Loucy (cell line): ENCODE data around the gene ADD2.

ENCODE experiments used
- H2AFZ ChIP-seq: fragments of 200-600 bp; sonication (generic); 2 replicates; pipeline ENCODE4 v1.6.0; 2016; ENCODE audit warnings: antibody characterized with exemption, mild to moderate bottlenecking, low read length, moderate library complexity
- H3F3A ChIP-seq: fragments of 200-600 bp; 2 replicates; pipeline ENCODE4 v1.6.0; 2016; ENCODE audit warnings: antibody characterized with exemption, low read depth, mild to moderate bottlenecking
- H3K27me3 ChIP-seq: fragments of 200-600 bp; sonication (generic); 2 replicates; pipeline ENCODE4 v1.6.1; 2014; ENCODE audit warnings: low read length, mild to moderate bottlenecking; ENCODE audit not compliant: insufficient read depth, poor library complexity, severe bottlenecking
- H3K36me3 ChIP-seq: fragments of 200-600 bp; sonication (generic); 2 replicates; pipeline ENCODE4 v1.6.1; 2016; ENCODE audit warnings: low read length; ENCODE audit not compliant: insufficient read depth
- H3K4me1 ChIP-seq: fragments of 200-600 bp; sonication (generic); 2 replicates; pipeline ENCODE4 v1.5.1; 2014; ENCODE audit warnings: low read length, mild to moderate bottlenecking; ENCODE audit not compliant: insufficient read depth, poor library complexity, severe bottlenecking
- H3K4me2 ChIP-seq: fragments of 200-600 bp; sonication (generic); 2 replicates; pipeline ENCODE4 v1.6.0; 2014; ENCODE audit warnings: antibody characterized with exemption, low read length, low read depth, mild to moderate bottlenecking; ENCODE audit not compliant: poor library complexity, severe bottlenecking
- H3K4me3 ChIP-seq: fragments of 200-600 bp; sonication (generic); 2 replicates; pipeline ENCODE4 v1.5.1; 2014; ENCODE audit warnings: low read length, mild to moderate bottlenecking, mixed read lengths; ENCODE audit not compliant: poor library complexity, severe bottlenecking
- H3K79me2 ChIP-seq: fragments of 200-600 bp; sonication (generic); 2 replicates; pipeline ENCODE4 v1.6.1; 2014; ENCODE audit warnings: low read length; ENCODE audit not compliant: insufficient read depth
- H3K9ac ChIP-seq: fragments of 200-600 bp; sonication (generic); 2 replicates; pipeline ENCODE4 v1.6.0; 2014; ENCODE audit warnings: mild to moderate bottlenecking, low read depth, low read length, moderate library complexity; ENCODE audit not compliant: poor library complexity, severe bottlenecking
- H3K9me2 ChIP-seq: fragments of 200-600 bp; sonication (generic); replicated peaks from 2 replicates; pipeline ENCODE4 v1.6.1; 2016; ENCODE audit warnings: low read depth, low read length, mixed read lengths
- H3K9me3 ChIP-seq: fragments of 200-600 bp; sonication (generic); 2 replicates; pipeline ENCODE4 v1.6.1; 2014; ENCODE audit warnings: mild to moderate bottlenecking, antibody characterized with exemption, low read length, low read depth; ENCODE audit not compliant: insufficient read depth
- H4K20me1 ChIP-seq: fragments of 200-600 bp; sonication (generic); 2 replicates; pipeline ENCODE4 v1.6.0; 2014; ENCODE audit warnings: antibody characterized with exemption, low read length, mild to moderate bottlenecking; ENCODE audit not compliant: insufficient read depth, poor library complexity, severe bottlenecking
- EZH2phosphoT487 ChIP-seq: fragments of 200-600 bp; IDR thresholded peaks from 2 replicates; pipeline ENCODE4 v1.6.1; 2018; ENCODE audit warnings: antibody characterized with exemption, mild to moderate bottlenecking, moderate library complexity, borderline replicate concordance
- TF ChIP-seq, protein P1 (sequence below): fragments of 200-600 bp; sonication (generic); conservative IDR thresholded peaks from 2 replicates; pipeline ENCODE4 v1.5.1; 2014; ENCODE audit warnings: mild to moderate bottlenecking, antibody characterized with exemption, low read length

The ADD2 gene

GRCh38 chr2:70615222-70615621 is 152.8 kb downstream of the ADD2 start:
- no peaks in the 10 kb centered on the region for H3K27me3 ChIP-seq
- H3K4me3 ChIP-seq, result no peak overlapping the region
- H3K9me3 ChIP-seq, result no peaks in the 10 kb centered on the region
- H3K36me3 ChIP-seq, result no peaks in the 10 kb centered on the region
- H3K79me2 ChIP-seq, result no peaks in the 10 kb centered on the region
- no peak overlapping the region for H3K4me2 ChIP-seq
- H2AFZ ChIP-seq, result peak overlapping the region; percentile 37; the same call in 1 of the 2 replicates
- H3F3A ChIP-seq, result no peaks in the 10 kb centered on the region
- no peak for TF ChIP-seq EZH2phosphoT487
- TF ChIP-seq, protein P1, sequence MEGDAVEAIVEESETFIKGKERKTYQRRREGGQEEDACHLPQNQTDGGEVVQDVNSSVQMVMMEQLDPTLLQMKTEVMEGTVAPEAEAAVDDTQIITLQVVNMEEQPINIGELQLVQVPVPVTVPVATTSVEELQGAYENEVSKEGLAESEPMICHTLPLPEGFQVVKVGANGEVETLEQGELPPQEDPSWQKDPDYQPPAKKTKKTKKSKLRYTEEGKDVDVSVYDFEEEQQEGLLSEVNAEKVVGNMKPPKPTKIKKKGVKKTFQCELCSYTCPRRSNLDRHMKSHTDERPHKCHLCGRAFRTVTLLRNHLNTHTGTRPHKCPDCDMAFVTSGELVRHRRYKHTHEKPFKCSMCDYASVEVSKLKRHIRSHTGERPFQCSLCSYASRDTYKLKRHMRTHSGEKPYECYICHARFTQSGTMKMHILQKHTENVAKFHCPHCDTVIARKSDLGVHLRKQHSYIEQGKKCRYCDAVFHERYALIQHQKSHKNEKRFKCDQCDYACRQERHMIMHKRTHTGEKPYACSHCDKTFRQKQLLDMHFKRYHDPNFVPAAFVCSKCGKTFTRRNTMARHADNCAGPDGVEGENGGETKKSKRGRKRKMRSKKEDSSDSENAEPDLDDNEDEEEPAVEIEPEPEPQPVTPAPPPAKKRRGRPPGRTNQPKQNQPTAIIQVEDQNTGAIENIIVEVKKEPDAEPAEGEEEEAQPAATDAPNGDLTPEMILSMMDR, result peak; percentile 51
- no peaks in the 10 kb centered on the region for H3K9me2 ChIP-seq
- H3K9ac ChIP-seq, result no peak overlapping the region
- H4K20me1 ChIP-seq, result no peaks in the 10 kb centered on the region
- peaks cover 13% of the 10 kb centered on the region for H3K4me1 ChIP-seq

DNA sequence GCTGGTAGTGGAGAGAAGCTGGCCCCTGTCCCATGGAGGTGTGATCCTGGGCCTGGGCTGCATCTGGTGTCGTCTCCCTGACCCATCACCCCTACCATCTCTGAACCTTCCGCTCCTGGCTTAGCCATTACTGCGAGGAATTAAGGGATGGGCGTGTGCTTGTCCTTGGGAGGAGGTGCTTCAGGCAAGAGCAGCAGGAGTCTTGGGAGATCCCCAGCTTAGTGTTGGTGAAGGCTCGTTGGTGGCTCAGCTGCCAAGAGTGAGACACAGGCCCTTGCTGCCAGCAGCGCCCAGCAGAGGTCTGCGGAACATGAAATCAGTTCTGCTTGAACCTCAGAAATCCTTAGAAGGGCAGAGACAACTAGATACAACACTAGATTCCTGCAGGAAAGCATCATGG is 154.5 kb downstream of the ADD2 start:
- TF ChIP-seq, protein P1, result no peak
- TF ChIP-seq EZH2phosphoT487, result no peak
- no peaks in the 10 kb centered on the region for H4K20me1 ChIP-seq
- H3K27me3 ChIP-seq, result no peaks in the 10 kb centered on the region
- H3K9me2 ChIP-seq, result no peaks in the 10 kb centered on the region
- H3K4me1 ChIP-seq, result peaks cover 16% of the 10 kb centered on the region
- H3K4me3 ChIP-seq, result no peak overlapping the region
- no peaks in the 10 kb centered on the region for H3K9me3 ChIP-seq
- no peak overlapping the region for H2AFZ ChIP-seq
- no peaks in the 10 kb centered on the region for H3K79me2 ChIP-seq
- H3K36me3 ChIP-seq, result no peaks in the 10 kb centered on the region
- H3F3A ChIP-seq, result no peaks in the 10 kb centered on the region
- no peak overlapping the region for H3K4me2 ChIP-seq
- no peak overlapping the region for H3K9ac ChIP-seq

GRCh38 chr2:70612574-70612973 is 155.4 kb downstream of the ADD2 start:
- H2AFZ ChIP-seq, result no peak overlapping the region
- H3F3A ChIP-seq, result no peaks in the 10 kb centered on the region
- H3K27me3 ChIP-seq, result no peaks in the 10 kb centered on the region
- H3K4me3 ChIP-seq, result no peak overlapping the region
- no peaks in the 10 kb centered on the region for H3K9me2 ChIP-seq
- no peaks in the 10 kb centered on the region for H3K36me3 ChIP-seq
- no peaks in the 10 kb centered on the region for H3K9me3 ChIP-seq
- H3K9ac ChIP-seq, result no peak overlapping the region
- H4K20me1 ChIP-seq, result no peaks in the 10 kb centered on the region
- peaks cover 26% of the 10 kb centered on the region for H3K4me1 ChIP-seq
- no peak overlapping the region for H3K4me2 ChIP-seq
- TF ChIP-seq EZH2phosphoT487, result no peak
- TF ChIP-seq, protein P1, result no peak
- no peaks in the 10 kb centered on the region for H3K79me2 ChIP-seq
